HepG2 (cell line): ENCODE data around the gene VAC14. TPM values are rescaled to one million over a fixed set of nuclear protein-coding genes. Genes with fewer than 3 reads are reported as not detected.
A peak's percentile ranks its signal among the peaks of the same experiment; 100 is the strongest.

Experiments used
- PHF8 ChIP-seq: sonication (generic); formaldehyde crosslinking; IDR thresholded peaks from 2 replicates; pipeline ENCODE4 v1.5.0; 2020; ENCODE audit warnings: missing genetic modification reagents
- ZSCAN25 ChIP-seq: sonication (generic); formaldehyde crosslinking; IDR thresholded peaks from 2 replicates; pipeline ENCODE4 v1.8.0; 2022; ENCODE audit warnings: mild to moderate bottlenecking, missing genetic modification reagents
- polyA plus RNA-seq, 8 experiments: library from polyadenylated mRNA; depleted of rRNA in 3 of 8; stranded (reverse) in 7 of 8; unstranded in 1 of 8; fragments of >200 nt; fragmentation: Illumina TruSeq in 4 of 8; extraction: Trizol in 4 of 8; gene quantifications; 2 replicates each; pipeline versions ENCODE4 v1.2.1 to v1.2.3, GENCODE V29; 2011 to 2016; ENCODE audit warnings: low read depth in 4 of 8, missing spikeins in 1 of 8, mixed read lengths in 1 of 8; ENCODE audit not compliant: insufficient read depth in 1 of 8
- total RNA-seq, 5 experiments: library from RNA; depleted of rRNA; stranded (reverse); fragments of >200 nt; fragmentation: Illumina TruSeq; extraction: Trizol; gene quantifications; 2 replicates each; pipeline ENCODE4 v1.2.3, GENCODE V29; 2016; ENCODE audit warnings: low read depth in 1 of 5
- TF ChIP-seq, protein P1 (sequence below): sonication (generic); formaldehyde crosslinking; IDR thresholded peaks from 2 replicates; pipeline ENCODE4 v1.4.0; 2020; ENCODE audit warnings: missing genetic modification reagents, mild to moderate bottlenecking, borderline replicate concordance
- TF ChIP-seq, protein P2 (sequence below): sonication (generic); formaldehyde crosslinking; IDR thresholded peaks from 2 replicates; pipeline ENCODE4 v1.8.0; 2022; ENCODE audit warnings: missing genetic modification reagents, low read depth, mild to moderate bottlenecking, borderline replicate concordance
- TF ChIP-seq, protein P3 (sequence below): sonication (generic); formaldehyde crosslinking; IDR thresholded peaks from 2 replicates; pipeline ENCODE4 v1.5.1; 2020; ENCODE audit warnings: mild to moderate bottlenecking, missing genetic modification reagents, moderate library complexity

The VAC14 gene
- total and polyA plus RNA-seq, 2 of the 13 experiments (the other 11 are each of a cell fraction or from before 2014, with no cell fraction given) = 23.5 to 24.6 TPM

DNA sequence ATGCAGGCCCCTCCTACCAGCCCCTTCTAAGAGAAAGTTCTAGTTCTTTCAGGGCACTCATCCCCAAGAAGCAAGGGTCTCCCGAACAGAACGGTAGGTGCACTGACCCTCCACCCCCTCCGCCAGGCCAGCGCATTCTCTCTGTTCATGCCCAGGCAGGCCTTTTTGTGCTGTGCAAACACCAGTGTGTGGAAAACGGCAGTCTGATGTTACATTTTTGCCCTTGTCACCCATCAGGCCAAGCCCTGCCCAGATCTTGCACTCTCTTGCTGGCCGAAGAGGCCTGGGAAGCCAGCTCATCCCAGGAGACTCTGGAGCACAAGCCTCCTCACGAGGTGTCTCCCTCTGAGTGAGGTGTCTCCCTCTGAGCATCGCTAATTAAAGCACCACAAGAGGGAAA is 99.0 kb downstream of the VAC14 start (continued):
- 0 out of 2 replicates have a peak, but pooled peaks have one; percentile 13 for TF ChIP-seq PHF8 (CRISPR knock-in tag)
- TF ChIP-seq ZSCAN25 = no peak
- TF ChIP-seq, protein P1, sequence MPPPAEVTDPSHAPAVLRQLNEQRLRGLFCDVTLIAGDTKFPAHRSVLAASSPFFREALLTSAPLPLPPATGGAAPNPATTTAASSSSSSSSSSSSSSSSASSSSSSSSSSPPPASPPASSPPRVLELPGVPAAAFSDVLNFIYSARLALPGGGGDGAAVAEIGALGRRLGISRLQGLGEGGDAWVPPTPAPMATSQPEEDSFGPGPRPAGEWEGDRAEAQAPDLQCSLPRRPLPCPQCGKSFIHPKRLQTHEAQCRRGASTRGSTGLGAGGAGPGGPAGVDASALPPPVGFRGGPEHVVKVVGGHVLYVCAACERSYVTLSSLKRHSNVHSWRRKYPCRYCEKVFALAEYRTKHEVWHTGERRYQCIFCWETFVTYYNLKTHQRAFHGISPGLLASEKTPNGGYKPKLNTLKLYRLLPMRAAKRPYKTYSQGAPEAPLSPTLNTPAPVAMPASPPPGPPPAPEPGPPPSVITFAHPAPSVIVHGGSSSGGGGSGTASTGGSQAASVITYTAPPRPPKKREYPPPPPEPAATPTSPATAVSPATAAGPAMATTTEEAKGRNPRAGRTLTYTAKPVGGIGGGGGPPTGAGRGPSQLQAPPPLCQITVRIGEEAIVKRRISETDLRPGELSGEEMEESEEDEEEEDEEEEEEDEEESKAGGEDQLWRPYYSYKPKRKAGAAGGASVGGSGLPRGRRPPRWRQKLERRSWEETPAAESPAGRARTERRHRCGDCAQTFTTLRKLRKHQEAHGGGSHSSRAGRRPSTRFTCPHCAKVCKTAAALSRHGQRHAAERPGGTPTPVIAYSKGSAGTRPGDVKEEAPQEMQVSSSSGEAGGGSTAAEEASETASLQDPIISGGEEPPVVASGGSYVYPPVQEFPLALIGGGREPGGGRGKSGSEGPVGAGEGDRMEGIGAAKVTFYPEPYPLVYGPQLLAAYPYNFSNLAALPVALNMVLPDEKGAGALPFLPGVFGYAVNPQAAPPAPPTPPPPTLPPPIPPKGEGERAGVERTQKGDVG = peak; percentile 26; the same call in 1 of the 2 replicates
- TF ChIP-seq, protein P2, sequence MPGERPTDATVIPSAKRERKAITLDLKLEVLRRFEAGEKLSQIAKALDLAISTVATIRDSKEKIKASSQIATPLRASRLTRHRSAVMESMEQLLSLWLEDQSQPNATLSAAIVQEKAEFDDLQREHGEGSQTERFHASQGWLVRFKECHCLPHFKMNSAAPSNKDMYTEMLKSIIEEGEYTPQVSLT (CRISPR knock-in tag) = no peak
- TF ChIP-seq, protein P3, sequence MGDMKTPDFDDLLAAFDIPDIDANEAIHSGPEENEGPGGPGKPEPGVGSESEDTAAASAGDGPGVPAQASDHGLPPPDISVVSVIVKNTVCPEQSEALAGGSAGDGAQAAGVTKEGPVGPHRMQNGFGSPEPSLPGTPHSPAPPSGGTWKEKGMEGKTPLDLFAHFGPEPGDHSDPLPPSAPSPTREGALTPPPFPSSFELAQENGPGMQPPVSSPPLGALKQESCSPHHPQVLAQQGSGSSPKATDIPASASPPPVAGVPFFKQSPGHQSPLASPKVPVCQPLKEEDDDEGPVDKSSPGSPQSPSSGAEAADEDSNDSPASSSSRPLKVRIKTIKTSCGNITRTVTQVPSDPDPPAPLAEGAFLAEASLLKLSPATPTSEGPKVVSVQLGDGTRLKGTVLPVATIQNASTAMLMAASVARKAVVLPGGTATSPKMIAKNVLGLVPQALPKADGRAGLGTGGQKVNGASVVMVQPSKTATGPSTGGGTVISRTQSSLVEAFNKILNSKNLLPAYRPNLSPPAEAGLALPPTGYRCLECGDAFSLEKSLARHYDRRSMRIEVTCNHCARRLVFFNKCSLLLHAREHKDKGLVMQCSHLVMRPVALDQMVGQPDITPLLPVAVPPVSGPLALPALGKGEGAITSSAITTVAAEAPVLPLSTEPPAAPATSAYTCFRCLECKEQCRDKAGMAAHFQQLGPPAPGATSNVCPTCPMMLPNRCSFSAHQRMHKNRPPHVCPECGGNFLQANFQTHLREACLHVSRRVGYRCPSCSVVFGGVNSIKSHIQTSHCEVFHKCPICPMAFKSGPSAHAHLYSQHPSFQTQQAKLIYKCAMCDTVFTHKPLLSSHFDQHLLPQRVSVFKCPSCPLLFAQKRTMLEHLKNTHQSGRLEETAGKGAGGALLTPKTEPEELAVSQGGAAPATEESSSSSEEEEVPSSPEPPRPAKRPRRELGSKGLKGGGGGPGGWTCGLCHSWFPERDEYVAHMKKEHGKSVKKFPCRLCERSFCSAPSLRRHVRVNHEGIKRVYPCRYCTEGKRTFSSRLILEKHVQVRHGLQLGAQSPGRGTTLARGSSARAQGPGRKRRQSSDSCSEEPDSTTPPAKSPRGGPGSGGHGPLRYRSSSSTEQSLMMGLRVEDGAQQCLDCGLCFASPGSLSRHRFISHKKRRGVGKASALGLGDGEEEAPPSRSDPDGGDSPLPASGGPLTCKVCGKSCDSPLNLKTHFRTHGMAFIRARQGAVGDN (CRISPR knock-in tag) = peak; percentile 67
